ENCODE measurements around the gene DIP2A.

The DIP2A gene, protein sequence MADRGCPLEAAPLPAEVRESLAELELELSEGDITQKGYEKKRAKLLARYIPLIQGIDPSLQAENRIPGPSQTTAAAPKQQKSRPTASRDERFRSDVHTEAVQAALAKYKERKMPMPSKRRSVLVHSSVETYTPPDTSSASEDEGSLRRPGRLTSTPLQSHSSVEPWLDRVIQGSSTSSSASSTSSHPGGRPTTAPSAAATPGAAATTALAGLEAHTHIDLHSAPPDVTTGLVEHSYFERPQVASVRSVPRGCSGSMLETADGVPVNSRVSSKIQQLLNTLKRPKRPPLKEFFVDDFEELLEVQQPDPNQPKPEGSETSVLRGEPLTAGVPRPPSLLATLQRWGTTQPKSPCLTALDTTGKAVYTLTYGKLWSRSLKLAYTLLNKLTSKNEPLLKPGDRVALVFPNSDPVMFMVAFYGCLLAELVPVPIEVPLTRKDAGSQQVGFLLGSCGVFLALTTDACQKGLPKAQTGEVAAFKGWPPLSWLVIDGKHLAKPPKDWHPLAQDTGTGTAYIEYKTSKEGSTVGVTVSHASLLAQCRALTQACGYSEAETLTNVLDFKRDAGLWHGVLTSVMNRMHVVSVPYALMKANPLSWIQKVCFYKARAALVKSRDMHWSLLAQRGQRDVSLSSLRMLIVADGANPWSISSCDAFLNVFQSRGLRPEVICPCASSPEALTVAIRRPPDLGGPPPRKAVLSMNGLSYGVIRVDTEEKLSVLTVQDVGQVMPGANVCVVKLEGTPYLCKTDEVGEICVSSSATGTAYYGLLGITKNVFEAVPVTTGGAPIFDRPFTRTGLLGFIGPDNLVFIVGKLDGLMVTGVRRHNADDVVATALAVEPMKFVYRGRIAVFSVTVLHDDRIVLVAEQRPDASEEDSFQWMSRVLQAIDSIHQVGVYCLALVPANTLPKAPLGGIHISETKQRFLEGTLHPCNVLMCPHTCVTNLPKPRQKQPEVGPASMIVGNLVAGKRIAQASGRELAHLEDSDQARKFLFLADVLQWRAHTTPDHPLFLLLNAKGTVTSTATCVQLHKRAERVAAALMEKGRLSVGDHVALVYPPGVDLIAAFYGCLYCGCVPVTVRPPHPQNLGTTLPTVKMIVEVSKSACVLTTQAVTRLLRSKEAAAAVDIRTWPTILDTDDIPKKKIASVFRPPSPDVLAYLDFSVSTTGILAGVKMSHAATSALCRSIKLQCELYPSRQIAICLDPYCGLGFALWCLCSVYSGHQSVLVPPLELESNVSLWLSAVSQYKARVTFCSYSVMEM (N-terminal part only)

DNA sequence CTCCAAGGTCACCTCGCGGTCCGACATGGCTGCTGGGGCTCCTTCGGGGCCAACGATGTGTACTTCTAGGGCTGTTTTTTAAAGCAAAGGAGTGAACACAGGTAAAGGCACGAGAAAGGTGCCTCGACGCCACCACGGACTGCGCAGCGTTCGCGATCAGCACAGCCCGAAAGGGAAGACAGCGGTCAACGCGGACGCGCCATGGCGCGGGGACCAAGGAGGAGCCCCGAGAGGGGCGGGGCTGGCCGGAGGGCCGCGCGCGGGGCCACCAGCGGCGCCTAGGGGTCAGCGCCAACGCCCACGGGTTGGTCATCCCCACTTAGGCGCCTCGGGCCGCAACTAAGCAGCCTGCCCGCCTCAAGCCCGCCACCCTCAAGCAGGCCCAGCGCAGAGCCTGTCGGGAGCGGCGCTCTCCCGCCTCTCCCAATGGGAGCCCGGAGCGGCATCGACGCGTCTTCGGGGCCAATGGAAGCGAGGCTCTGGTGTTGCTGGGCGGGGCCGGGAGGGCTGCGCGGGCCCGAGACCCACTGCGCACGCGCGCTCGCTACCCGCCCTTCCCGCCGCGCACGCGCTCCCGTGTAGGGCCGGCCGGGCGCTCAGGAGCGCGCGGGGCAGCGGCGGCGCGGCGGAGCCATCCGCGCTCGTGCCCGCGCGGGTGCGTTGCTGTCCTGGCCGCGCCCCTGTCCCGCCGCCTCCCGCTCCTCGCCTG lies at the start of gene DIP2A:
DIP2A (plus strand) TSS at position 577 of the 709 bp plus-strand sequence. CDS start 241 bp downstream, outside the sequence.
- peak within 1 kb of the TSS; percentile 97 for H3K9ac ChIP-seq

DNA sequence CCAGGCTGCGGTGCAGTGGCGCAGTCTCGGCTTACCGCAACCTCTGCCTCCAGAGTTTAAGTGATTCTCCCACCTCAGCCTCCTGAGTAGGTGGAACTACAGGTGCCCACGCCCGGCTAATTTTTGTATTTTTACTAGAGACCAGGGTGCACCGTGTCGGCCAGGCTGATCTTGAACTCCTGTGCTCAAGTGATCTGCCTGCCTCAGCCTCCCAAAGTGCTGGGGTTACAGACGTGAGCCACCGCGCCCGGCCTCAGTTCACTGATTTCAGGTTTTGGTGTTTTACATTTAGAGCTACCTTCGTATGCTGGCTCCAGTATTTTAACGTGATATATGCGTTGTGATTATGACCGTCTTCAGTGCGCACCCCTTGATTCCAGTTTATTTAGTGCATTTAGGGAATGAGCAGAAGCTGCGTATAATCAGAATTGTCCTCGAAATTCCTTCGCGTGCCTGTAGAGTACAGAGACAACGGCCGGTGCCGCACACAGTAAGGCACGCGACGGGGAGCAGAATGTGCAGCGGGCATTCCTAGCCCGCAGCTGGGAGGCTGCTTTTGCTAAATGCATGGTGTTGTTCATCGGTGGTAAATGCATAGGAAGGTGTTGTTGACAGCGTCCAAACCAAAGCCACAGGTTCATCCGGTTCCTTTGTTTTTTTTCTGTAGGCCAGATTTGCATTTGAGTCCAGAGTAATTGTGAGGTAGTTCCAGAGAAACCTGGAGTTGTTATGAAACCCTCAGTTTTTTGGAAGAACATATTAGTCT lies 48.9 kb upstream of the DIP2A start:
- no peak overlapping the region for H3K9ac ChIP-seq

More for the DNA sequence above, at the start of gene DIP2A:
- peaks cover 14% of the 10 kb centered on the region for H3K4me1 ChIP-seq (ENCODE audit: low read depth, poor library complexity, severe bottlenecking)
- peak within 1 kb of the TSS; percentile 93 for H3K4me2 ChIP-seq
- no peaks in the 10 kb centered on the region for H3K27me3 ChIP-seq (ENCODE audit: insufficient read depth, low read depth)
- peak within 1 kb of the TSS; percentile 95 for H3K27ac ChIP-seq
- H3K79me2 ChIP-seq (ENCODE audit: insufficient read depth, low read depth) = peaks cover 33% of the 10 kb centered on the region
- H2AFZ ChIP-seq (ENCODE audit: low read depth) = peak within 1 kb of the TSS; percentile 90
- no peaks in the 10 kb centered on the region for H4K20me1 ChIP-seq (ENCODE audit: insufficient read depth)
- no peak within 1 kb of the TSS for H3K4me3 ChIP-seq (IDR thresholded peaks at IDR 0.05; ENCODE audit: insufficient read depth, low read depth, low read length)
- TF ChIP-seq, protein P1, sequence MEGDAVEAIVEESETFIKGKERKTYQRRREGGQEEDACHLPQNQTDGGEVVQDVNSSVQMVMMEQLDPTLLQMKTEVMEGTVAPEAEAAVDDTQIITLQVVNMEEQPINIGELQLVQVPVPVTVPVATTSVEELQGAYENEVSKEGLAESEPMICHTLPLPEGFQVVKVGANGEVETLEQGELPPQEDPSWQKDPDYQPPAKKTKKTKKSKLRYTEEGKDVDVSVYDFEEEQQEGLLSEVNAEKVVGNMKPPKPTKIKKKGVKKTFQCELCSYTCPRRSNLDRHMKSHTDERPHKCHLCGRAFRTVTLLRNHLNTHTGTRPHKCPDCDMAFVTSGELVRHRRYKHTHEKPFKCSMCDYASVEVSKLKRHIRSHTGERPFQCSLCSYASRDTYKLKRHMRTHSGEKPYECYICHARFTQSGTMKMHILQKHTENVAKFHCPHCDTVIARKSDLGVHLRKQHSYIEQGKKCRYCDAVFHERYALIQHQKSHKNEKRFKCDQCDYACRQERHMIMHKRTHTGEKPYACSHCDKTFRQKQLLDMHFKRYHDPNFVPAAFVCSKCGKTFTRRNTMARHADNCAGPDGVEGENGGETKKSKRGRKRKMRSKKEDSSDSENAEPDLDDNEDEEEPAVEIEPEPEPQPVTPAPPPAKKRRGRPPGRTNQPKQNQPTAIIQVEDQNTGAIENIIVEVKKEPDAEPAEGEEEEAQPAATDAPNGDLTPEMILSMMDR (conservative IDR thresholded peaks at IDR 0.05; ENCODE audit: low read depth, low read length) = no peak
- H3K36me3 ChIP-seq (ENCODE audit: insufficient read depth) = no peaks in the 10 kb centered on the region

DNA sequence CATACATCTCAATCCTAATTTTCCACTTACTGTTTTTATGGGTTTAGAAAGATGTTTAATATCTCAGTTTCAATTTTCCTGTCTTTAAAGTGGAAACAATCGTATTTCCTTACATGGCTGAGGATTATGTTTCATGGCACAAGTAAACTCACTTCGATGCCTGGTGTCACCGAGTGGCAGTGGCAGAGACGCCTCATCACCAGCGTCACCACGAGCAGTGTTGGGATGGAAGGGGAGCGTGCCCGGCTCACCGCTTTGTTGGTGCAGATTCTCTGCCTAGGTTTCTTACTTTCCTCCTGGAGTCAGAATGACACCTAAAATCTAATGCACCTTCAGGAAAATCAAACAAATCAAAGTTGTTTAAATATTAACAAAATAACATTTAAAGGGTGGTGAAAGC lies 48.2 kb upstream of the DIP2A start:
- H3K36me3 ChIP-seq (ENCODE audit: insufficient read depth) = no peaks in the 10 kb centered on the region
- H3K79me2 ChIP-seq (ENCODE audit: insufficient read depth, low read depth) = no peaks in the 10 kb centered on the region
- H3K4me1 ChIP-seq (ENCODE audit: low read depth, poor library complexity, severe bottlenecking) = no peaks in the 10 kb centered on the region
- H3K4me3 ChIP-seq (IDR thresholded peaks at IDR 0.05; ENCODE audit: insufficient read depth, low read depth, low read length) = no peak overlapping the region
- no peak overlapping the region for H2AFZ ChIP-seq (ENCODE audit: low read depth)
- no peak overlapping the region for H3K27ac ChIP-seq
- no peaks in the 10 kb centered on the region for H4K20me1 ChIP-seq (ENCODE audit: insufficient read depth)
- H3K4me2 ChIP-seq = no peak overlapping the region
- no peak overlapping the region for H3K9ac ChIP-seq
- TF ChIP-seq, protein P1 (conservative IDR thresholded peaks at IDR 0.05; ENCODE audit: low read depth, low read length) = no peak
- H3K27me3 ChIP-seq (ENCODE audit: insufficient read depth, low read depth) = no peaks in the 10 kb centered on the region

More for the DNA sequence above, 48.9 kb upstream of the DIP2A start:
- 0 out of 2 replicates have a peak, but pooled peaks cover 1% of the 10 kb centered on the region for H3K36me3 ChIP-seq (ENCODE audit: insufficient read depth)
- H3K4me2 ChIP-seq = no peak overlapping the region
- H4K20me1 ChIP-seq (ENCODE audit: insufficient read depth) = no peaks in the 10 kb centered on the region
- TF ChIP-seq, protein P1 (conservative IDR thresholded peaks at IDR 0.05; ENCODE audit: low read depth, low read length) = no peak
- H3K79me2 ChIP-seq (ENCODE audit: insufficient read depth, low read depth) = no peaks in the 10 kb centered on the region
- H3K27ac ChIP-seq = no peak overlapping the region
- H3K4me3 ChIP-seq (IDR thresholded peaks at IDR 0.05; ENCODE audit: insufficient read depth, low read depth, low read length) = no peak overlapping the region
- H3K4me1 ChIP-seq (ENCODE audit: low read depth, poor library complexity, severe bottlenecking) = no peaks in the 10 kb centered on the region
- H3K27me3 ChIP-seq (ENCODE audit: insufficient read depth, low read depth) = no peaks in the 10 kb centered on the region
- H2AFZ ChIP-seq (ENCODE audit: low read depth) = no peak overlapping the region
